HG03108 (cell line): Measurements from ENCODE around the gene OOSP3.
"Not testable (repeated sequence)": the region's sequence is repeated elsewhere in the genome, so short reads cannot be mapped to it uniquely, and the experiment has no call there.

Experiments
- ATAC-seq: cut with Tn5 transposase; IDR thresholded peaks from one replicate; pipeline ENCODE4 v1.9.1; 2021; ENCODE audit warnings: moderate library complexity; ENCODE audit not compliant: unreplicated experiment

OOSP3 gene

DNA sequence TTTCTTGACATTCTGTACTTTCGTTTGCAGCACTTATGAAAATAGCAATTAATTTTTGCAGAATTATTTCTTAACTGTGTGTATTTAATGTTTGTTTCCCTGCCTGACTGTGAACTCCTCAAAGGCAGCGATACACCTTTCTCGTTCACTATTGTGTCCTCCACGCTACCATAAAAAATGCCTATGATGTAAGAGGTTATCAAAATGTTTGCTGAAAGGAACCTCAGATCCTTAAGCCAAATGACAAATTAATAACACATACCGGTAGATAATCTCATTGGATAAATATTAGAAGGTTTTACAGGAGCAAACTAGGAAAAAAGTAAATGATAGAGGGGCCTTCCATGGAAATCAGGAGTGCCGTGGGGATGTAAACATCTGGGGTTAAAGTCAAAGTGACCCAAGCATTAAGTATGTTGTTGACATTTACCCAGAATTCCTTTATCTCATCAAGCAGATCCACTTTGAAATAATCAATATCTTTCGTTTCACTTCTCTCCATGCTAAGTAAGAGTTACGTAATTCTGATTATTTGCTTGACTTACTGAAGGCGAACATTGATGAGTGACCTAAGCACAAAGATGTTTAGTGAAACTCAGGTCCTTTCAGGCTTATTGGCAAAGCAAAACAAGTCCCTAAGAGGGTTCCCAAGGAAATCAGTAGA is 2.6 kb upstream of the OOSP3 start:
- no peak for ATAC-seq

DNA sequence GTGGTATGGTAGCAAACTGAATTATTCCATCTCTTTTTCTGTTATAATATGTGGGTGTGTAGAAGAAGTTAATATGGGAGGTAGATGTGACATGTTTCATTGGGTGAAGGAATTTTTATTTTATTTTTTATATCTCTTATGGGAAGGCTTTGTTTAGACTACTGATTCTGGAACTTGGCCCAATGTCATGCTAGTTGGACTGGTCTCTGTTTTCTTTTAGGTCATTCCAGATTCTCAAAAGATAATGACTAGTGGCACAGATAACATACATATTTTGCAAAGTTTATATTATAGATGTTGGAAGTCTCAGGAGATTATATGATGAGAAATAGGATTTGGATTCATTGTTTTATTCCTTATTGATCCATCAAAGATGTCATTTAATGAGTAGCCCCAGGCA is 1.3 kb upstream of the OOSP3 start:
- ATAC-seq, result no peak

- ATAC-seq, result no peak
These were observed 798 bp upstream of the OOSP3 start for GRCh38 chr11:59877784-59878183.

DNA sequence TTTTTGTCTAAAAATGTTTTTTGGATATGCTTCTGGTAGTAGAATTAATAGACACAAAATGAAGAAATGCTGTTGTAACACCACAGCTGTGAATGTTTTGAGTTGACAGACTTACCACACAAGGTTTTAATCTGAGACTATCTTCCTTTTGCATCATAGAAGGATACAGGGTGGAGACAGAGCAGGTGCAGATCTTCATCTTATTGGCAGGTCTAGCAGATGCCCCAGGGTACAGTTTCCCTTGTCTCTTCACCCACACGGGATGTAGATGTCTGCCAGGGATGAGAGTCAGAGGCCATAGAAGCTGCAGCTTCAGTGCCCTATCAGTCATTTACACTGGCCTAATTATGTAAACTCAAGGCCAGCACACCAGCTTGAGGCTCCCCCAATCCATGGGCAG is 985 bp downstream of the OOSP3 start:
- ATAC-seq, result no peak

GRCh38 chr11:59883597-59883996 is 5.0 kb downstream of the OOSP3 start:
- no peak for ATAC-seq

DNA sequence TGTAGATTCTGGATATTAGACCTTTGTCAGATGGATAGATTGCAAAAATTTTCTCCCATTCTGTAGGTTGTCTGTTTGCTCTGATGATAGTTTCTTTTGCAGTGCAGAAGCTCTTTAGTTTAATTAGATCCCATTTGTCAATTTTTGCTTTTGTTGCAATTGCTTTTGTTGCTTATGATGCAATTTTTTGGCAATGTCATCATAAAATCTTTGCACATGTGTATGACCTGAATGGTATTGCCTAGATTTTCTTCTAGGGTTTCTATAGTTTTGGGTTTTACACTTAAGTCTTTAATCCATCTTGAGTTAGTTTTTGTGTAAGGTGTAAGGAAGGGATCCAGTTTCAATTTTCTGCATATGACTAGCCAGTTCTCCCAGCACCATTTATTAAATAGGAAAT is 8.6 kb downstream of the OOSP3 start:
- ATAC-seq, result not testable (repeated sequence)

DNA sequence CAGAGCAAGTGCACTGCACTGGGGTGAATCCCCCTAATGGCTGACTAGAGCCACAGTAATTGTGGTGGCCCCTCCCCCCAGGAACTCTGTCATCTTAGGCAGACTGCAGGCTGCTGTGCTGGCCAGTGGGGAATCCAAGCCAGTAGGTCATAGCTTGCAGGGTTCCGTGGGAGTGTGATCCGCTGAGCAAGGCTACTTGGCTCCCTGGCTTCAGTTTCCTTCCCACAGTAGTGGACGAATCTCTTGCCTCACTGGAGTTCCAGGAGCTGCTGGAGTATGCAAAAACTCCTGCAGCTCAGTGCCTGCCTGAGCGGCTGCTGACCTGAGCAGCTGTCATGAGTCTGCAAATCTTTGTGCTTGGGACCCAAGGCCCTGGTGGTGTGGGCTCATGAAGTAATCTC is 13.2 kb downstream of the OOSP3 start:
- no peak for ATAC-seq

- ATAC-seq, result no peak
These were observed 16.0 kb downstream of the OOSP3 start for GRCh38 chr11:59894616-59895015.

GRCh38 chr11:59898046-59898445 is 19.5 kb downstream of the OOSP3 start:
- ATAC-seq, result no peak

- no peak for ATAC-seq
These were observed 20.1 kb downstream of the OOSP3 start for GRCh38 chr11:59898650-59899049.

DNA sequence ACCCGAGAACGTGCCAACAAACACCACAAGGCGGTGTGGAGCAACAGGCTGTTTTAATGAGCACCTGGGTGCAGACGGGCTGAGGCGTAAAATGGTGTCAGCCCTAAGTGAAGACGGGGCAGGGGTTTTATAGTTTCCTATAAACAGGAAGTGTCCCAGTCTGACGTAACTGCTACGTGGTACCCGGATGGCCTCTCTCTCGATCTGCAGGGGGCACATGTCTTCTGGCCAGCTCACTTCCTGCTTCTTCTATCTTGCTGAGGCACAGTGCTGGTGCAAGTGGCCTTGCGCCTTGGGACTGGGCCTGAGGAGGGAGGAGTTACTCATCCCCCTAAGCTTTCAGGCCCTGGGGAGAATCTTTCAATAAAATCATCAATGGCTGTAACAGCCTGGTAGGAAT is 20.9 kb downstream of the OOSP3 start:
- ATAC-seq, result no peak

GRCh38 chr11:59900366-59901126 is 22.0 kb downstream of the OOSP3 start:
- ATAC-seq, result no peak

GRCh38 chr11:59901306-59901705 is 22.7 kb downstream of the OOSP3 start:
- ATAC-seq, result no peak

- ATAC-seq, result not testable (repeated sequence)
These were observed 25.0 kb downstream of the OOSP3 start for GRCh38 chr11:59903569-59903968.

DNA sequence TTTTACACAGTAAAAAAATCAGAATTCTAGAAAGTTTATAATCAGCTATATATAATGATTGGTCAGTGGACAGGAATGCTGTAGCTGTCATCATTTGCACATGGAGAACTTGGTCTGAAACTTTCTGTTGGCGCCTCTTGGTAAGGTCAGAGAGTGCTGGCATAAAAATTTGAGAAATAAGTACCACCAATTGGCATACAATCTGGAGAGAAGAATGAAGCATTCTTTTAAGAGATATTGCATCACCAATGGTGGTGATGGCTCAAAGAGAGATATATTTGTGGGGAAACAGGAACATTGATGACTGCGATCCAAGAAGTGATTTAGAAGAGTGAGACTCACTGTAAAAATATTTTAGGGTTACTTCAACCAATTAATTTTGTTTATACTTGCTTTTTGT is 39.9 kb downstream of the OOSP3 start:
- no peak for ATAC-seq

GRCh38 chr11:59918987-59919589 is 40.5 kb downstream of the OOSP3 start:
- ATAC-seq, result no peak

GRCh38 chr11:59923813-59924212 is 45.2 kb downstream of the OOSP3 start:
- no peak for ATAC-seq

DNA sequence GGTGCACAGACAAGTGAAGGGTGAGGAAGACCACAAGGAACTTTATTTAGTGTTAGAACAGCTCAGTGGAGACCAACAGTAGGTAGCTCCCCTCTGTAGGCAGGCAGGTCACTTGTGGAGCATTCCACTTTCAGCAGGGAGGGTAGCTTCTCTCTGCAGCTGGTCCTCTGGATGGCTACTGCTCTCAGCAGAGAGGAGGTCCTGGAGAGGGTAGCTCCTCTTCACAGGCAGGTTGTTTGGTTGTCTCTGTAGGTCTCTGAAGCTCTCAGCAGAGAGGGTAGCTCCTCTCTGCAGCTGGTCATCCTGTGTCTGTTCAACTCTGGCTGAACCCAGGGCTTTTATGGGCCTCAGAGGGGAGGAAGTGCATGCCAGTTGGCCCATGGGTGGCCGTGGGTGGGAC is 53.1 kb downstream of the OOSP3 start:
- no peak for ATAC-seq

DNA sequence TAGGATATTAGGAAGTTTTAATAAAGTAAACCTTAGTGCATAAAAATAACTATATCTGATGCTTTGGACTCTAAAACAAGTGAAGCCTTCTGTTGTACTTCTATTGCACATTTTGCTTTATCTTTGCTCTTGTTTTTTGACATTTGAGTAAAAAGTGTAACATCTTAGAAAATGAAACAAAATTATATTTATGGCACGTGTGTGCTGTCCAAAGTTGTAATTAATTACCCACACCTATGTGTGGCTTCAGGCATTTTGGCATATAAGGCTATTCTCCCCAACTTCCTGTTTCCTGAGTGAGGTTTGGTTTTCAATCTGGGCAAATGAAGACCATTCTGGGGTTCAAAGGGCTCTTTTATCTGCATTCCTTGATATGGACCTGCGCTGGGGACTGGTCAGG is 59.5 kb downstream of the OOSP3 start, which contains the start of gene OOSP1:
Gene OOSP1, plus strand, starts transcription at position 301 of the 400 bp plus-strand sequence. Its CDS starts 23 bp downstream, at position 324.
- no peak for ATAC-seq

DNA sequence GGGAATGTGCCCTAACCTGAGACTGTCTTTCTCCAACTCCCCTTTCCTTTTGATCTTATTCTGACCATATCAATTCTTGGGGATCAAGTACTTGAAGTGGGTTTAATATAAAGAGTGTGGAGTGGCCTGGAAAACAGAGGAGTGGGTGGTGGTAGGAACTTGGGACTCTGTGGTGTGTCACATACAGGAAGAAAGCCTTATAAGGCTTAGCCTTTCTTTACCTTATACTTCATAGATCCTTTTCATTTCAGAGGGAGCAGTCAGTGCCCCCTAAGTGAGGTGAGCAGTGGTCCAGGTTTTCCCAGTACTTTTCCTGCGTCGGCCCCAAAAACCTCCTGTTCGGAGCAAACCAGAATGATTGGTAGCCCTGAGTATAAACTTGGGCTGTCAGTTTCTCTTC is 60.1 kb downstream of the OOSP3 start:
- ATAC-seq, result no peak

DNA sequence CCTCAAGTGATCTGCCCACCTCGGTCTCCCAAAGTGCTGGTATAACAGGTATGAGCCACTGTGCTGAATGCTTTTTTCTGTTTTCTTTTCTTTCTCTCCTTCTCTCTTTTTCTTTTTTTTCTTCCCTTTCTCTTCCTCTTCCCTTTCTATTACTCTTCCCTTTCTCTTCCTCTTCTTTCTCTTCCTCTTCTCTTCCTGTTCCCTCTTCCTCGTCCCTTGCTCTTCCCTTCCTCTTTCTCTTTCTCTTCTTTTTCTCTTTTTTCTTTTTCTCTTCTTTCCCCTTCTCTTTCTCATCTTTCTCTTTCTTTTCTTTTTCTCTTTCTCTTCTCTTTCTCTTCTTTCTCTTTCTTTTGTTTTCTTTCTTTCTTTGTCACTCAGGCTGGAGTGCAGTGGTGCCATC is 60.9 kb downstream of the OOSP3 start:
- ATAC-seq, result no peak

DNA sequence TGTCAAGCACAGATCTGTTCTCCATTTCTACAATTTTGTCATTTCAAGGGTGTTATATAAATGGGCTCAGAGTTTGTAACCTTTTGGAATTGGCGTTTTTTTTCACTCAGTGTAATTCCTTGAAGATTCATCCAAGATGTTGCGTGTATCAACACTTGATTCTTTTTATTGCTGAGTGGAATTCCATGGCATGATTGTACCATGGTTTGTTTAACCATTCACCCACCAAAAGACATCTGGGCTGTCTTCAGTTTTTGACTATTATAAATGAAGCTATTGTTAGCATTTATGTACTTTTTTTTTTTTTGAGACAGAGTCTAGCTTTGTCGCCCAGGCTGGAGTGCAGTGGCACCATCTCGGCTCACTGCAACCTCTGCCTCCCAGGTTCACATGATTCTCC is 62.5 kb downstream of the OOSP3 start:
- no peak for ATAC-seq
